CD4-positive, alpha-beta T cell treated with Interleukin-17A for 4 hours (primary cell): ENCODE results near the gene DSCAML1.

Experiments used
- DNase-seq: peaks from one replicate; pipeline ENCODE4 v3.0.0-alpha.2; 2020; ENCODE audit warnings: mixed read lengths

Gene DSCAML1

DNA sequence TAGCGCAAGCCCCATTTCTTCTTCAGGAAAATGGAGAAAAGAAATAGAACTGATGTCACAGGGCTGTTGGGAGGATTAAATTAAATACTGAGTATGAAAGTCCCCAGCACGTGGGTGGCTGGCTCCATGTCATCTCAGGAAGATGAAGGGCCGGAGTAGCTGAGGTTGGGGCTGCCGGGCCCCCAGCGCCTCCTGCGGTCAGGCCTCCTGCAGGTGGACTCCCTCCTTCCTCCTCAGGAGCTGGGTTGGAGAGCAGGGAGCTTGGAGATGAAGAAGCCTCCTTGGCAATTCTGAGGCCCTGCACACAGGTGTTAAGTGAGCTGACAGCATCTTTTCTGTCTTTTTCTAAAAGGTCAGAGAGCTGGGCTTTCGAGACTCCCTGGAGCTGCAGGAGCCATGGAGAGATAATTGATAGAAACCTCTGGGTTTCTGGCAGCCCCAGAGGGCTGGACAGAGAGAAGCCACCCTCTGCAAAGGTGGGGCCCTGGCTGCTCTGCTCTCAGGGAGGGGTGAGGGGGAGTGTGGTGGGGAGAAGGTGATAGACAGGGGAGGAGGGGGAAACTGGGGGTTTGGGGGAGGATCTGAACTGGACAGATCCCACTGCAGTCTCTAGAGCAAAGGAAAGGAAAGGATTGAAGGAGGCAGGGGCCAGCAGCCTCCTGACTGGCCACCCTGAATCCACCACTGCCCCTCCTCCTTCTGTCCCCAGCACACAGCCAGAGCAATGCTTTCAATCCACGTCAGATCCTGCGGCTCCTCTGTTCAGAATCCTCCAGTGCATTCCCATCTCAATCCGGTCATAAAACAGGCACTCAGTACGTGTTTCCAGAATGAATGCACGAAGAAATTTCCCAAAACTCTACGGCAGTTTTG, 258.5 kb downstream of the DSCAML1 start:
- DNase-seq, result no peak

DNA sequence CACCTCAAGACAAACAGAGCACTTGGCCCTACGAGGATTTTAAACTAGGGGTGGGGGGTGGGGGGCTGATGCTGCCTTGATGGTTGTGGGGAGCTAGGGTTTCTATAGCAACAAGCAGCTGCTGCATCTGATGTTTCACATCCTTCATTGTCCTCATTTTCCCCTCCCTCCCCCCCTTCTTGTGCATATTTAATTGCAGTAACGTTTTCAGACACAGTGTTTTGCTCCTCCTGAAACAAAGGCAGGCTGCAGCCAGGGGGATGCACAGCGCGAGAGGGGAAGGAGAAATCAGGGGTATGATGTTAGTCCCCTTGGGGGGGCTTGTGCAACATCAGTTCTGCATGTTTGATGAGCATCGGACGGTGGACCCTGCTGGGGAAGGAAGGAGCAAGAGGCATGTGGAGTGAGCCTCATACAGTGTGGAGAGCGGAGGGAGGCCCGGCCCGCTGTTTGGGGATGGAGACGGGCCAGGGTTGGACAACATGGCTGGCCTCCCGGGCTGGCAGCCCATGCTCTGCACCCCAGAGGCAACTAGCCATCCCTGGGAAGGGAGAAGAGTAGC, 261.1 kb downstream of the DSCAML1 start:
- DNase-seq, result no peak

DNA sequence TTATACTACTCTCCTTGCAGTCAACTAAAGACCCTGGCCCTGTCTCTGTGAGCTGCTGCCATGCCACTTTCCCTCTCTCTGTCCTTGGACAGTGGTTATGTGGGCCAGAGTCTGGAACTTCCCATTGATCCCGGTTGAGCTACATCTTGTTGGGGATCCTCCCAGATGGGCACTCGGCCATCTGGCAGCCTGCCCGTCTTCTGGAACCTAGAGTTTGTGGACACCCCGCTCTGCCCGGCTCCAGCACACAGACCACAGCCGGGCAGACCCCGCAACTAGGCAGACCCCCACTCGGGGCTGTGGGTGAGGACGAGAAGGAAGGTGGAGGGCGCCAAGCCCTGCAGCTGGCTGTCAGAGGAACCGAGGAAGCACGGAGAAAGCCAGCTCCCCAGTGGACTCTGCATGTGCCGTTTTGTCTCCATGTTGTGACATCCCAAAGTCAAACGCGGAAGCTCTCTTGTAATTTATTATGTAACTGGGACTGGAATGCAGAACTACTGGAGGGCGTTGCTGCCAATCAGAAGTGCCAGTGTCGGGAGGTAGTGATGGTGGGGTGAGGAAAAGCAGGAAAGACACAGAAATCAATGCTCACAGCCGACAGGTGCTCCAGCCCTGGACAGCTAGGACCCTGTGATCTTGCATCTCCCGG, 261.7 kb downstream of the DSCAML1 start:
- DNase-seq, result no peak

DNA sequence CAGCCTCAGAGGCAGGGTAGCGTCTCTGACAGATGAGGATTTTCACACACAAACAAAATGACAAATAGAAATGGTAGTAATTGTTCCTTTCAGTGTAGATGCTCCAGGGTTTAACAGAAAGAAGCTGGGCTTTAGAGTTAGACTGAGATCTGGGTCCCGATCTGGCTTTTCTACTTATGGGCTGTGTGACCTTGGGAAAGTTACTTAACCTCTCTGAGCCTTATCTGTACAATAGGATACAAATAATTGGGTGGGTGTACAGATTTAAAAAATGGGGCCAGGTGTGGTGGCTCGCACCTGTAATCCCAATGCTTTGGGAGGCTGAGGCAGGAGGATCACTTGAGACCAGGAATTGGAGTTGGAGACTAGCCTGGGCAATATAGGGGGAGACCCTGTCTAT, 264.4 kb downstream of the DSCAML1 start:
- DNase-seq, result no peak

DNA sequence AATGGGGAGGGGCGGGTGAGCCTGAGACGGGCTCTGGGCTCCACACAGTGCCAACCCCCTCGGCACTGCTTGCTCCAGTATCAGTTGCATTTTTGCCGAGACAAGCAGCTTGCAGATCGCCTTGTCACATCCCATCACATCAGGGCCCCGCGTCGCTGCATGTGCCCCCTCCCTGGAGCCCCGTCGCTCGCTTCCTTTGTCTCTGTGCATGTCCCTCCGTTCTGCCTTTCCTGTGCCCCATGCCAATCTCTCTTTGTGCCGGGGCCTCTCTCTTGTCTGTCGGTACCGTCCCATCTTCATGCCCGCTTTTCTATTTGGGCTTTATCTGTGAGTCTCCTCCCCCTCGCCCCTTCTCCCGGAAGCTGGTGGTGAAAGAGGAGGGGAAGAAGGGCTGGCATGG, 267.2 kb downstream of the DSCAML1 start:
- DNase-seq, result no peak

DNA sequence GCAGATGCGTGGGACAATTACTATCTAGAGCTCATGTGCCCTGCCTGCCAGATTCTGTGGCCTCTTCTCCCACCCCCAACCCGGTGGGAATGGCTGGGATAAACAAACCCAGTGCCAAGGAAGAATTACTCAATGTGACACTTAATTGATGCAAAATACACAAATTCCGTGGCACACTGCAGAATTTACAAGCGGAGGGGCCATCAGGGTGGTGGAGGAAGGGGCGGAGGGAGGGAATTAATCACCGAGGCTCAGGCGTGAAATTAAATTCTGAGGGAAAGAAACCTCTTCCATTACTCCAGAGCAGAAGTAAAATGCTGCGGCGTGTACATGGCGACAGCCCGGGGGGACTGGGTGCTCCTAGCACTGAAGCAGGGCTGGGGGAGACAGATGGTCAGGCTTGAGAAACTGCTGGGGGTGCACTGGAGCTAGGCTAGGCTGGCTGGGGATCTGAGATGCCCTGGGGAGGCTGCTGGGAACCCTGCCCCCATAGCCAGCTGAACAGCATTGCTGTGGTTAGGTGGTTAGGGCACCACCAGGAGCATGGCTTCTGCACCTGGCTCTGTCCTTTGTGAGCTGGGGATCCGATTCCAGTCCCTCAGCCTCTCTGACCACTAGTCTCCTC, 268.8 kb downstream of the DSCAML1 start:
- no peak for DNase-seq

DNA sequence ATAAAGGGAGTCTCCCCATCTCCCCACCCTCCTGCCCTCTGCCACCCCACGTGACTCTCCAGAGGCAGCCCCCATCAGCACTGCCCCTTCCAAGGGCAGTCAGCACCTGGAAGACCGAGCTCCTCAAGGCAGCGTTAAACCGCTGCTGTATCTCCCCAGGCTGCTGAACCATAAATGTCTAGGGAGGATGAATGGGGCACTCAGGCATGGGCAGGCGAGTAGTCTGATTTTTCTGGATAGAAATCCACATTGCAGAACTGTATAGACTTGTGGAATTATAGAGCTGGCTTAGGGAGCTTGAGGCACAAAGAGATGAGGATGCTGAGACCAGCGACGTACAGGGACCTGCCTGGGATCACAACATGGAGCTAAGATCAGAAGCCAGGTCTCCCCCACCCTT, 269.7 kb downstream of the DSCAML1 start:
- no peak for DNase-seq

DNA sequence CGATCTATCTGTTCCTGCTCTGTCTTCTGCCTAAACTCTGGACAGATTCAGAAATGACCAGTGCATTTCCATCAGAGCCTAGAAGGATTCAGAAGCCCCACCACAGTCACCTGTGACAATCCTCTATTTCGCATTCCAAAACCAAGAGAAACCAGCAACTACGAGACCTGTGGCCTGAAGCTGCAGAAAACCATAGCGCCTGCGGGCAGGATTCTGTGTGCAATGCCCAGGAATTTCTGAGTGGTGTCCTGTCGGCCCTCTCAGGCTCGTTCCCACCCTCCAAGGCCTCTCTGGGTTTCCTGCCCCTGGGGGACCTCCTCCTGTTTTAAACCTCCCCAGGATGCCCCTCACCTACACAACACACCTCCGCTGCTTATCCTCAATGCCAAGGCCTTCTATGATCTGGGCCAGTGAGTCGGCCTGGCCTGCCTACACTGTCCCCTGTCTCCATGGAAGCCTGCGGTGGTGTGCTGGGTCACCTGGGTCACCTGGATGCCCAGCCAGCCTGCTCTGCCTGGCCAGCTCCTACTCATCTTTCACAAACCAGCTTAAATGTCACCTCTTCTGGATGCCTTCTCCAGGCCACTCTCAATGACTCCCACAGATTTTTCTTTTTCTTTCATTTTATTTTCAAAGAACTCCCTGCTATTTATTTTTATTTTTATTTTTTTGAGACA, 271.0 kb downstream of the DSCAML1 start:
- DNase-seq, result no peak

DNA sequence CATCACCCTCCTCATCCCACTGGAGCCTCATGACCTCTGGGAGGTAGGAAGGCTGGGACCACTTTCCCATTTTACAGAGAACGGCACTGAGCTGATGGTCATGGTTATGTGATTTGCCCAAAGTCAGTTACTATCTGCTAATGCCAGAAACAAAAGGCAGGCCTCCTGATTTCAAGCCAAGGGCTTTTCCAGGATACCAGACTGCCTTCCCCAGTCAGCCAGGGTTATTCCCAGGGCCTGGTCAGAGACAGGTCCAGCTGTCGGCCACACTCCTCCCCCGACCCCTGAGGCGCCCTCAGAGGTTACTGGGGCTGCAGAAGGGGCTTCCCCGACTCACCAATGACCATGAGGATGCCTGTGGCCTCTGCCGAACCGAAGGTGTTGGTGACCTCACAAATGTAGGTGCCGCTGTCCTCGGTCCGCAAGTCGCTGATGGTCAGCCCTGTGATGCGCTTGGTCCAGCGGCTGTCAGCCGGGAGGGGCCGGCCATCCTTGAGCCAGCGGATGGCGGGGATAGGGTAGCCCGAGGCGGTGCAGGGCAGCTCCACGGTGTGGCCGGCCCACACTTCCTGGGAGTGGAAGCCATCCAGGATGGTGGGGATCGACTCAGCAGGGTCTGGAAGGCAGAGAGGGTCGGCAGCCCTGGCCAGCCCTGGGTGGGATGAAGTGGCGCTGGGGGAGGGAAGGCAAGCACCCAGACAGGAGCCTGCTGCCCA, 272.4 kb downstream of the DSCAML1 start:
- no peak for DNase-seq

DNA sequence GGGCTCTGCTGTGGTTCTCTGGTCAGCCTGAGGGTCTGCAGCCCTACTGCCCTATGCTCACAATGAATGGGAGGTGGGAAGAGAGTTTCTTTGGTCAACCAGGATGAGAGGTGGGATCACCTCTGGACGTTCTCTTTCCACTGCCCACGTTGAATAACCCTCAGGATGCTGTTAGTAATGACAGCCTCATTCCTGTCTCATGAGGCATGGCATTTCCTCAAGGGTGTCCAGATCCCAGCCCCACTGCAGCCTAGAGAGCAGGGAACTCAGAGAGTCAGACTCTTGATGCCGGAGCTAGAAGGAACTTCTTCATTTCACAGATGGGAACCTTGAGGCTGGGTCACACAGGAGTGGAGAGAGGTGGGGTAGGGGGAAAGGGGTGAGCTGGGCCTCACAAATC, 273.3 kb downstream of the DSCAML1 start:
- DNase-seq, result no peak

DNA sequence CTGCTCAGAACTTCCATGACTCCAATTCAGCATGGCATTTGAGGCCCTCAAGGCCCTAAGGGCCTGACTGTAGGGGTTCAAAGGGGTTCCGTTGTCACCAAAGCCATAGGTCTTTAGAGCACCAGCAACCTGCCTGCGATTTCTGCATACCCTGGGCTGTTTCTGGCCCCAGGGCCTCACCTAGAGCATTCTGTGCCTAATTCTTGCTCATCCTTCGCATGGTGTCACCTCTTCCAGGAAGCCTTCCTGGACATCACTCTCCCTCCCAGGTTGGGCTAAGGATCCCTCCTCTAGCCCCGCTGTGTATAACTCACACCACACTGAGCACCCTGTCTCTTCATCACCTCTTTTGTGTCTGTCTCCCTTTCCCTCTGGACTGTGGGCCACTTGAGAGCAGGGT, 275.0 kb downstream of the DSCAML1 start:
- no peak for DNase-seq

DNA sequence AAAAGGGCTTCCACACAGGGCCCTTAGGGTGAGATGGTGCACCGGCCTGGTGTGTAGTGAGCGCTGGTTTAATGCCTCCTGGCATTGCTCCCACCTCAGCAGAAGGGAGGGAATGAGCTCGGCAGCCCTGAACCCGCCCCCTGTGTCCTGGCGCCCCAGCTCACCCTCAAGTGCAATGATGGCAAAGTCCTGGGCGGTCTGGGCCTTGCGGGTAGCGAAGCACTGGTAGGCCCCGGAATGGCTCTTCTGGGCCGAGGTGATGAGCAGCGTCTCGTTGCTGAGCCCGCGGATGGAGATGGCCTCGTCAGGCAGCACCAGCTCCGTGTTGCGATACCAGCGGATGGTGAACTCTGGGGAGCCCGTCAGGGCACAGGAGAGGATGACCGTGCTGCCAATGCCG, 276.1 kb downstream of the DSCAML1 start:
- no peak for DNase-seq

DNA sequence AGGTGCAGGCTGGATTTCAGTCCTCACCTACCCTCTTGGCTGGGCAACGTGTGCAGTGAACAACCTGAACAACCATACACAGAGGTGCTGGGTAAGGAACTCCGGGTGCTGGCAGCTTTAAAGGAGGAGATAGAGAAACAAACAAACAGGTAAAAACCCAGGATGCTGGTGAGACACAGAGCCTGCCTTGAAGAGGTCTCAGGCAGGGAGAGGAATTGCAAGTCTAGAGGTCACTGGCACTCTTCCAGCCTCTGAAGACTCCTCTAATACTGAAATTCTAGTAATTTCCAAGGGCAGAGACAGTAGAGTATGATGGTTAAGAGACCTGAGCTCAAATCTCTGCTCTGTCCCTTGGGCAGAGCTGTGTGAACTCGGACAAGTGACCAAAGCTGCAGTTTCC, 276.8 kb downstream of the DSCAML1 start:
- DNase-seq, result no peak

DNA sequence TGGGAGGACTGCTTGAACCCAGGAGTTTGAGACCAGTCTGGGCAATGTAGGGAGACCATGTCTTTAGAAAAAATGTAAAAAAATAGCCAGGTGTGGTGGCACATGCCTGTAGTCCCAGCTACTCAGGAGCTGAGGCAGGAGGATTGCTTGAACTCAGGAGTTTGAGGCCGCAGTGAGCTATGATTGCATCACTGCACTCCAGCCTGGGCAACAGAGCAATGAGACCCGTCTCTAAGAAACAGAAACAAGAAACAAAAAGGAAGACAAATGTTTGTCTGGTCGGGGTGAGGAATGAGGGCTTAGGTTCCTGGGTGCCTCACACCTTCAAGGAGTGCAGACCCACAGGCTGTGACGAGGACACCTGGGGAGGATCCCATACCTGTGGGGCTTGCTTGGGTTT, 277.4 kb downstream of the DSCAML1 start:
- no peak for DNase-seq

DNA sequence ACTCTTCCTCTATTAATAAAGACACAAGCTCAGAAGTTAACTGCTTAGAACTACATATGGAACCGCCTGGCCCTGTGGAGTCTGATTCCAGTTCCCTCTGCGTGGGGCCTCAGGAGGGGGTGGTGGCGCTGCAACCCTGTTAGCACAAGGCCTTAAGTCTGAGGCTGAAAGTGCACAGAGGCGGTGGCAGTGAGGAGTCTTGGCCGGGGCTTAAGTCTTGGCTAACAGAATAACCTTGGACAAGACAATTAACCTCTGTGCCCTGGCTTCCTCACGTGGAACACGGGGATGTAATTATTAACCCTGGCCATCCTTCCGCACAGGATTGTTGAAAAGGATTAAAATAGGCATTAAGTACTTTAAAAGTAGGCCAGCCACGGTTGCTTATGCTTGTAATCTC, 277.8 kb downstream of the DSCAML1 start:
- no peak for DNase-seq

DNA sequence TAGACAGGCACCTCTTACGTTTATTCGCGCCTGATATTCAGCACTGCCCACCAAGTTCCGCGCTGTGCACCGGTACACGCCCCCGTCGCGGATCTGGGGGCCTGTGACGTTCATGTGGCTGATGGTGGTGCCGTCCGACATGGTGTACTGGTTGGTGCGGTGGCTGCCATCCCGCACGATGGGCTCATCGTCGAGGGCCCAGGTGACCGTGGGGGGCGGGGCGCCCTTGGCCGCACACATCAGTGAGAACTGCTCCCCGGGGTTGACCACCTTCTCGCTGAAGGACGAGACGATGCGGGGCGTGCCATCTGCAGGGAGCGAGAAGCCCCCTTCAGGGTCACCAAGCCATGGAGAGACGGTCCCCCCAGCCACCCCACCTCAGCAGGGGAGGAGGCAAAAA, 278.6 kb downstream of the DSCAML1 start:
- no peak for DNase-seq

DNA sequence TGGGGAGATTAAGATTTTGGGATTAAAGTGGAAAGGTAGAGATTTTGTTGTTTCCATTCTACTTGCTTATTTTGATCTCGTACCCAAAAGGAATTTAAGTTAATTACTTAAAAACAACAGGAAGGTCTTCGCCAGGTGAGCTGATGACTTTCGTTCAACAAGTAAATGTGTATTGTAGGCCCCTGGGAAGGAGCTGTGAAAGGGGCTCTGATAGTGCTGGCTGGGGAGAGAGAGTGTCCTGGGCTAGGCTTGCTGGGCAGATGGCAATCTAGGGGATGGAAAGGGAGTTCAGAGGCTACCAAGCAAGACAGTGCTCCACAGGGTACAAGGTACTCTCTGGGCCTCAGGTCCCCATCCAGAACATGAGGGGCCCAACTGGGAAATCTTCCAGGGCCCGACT, 279.9 kb downstream of the DSCAML1 start:
- no peak for DNase-seq

DNA sequence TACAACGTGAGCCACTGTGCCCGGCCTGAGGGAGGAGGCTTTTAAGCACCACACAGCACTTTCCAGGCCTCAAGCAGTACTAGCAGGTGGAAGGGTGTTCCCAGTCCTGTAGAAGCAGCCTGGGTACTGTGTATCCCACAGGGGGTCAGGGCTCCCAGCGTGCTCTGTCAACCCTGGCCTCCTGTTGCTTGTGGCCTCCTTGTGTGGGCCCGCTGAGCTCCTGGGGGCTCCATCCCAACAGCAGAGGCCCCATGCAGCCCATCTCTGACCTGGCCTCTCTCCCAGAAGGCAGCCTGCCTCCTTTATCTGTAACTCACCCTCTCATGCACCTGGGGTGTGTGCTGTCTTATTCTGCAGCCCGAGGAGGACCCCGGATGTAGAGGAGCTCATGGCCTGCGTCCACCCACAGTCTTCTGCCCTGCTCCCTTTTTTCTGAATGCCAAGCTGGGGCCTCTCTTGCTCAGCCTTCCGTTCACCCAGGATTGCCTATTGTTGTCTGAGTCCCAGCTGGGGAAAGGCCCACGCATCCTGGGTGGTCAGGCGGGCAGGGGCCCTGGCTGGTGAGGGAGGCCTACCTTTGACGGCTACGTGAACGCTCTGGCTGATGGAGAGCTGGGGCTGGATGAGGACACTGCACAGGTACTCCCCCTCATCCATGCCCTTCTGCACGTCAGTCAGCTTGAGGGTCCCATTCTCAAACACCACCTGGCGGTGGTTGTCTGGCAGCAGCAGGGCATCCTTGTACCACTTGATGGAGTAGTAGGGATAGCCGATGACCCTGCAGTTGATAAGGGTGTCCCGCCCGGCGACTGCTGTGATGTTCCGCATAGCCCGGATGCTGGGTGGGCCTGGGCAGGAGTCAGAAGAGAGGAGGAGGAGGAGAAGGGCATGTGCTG, 280.9 kb downstream of the DSCAML1 start:
- no peak for DNase-seq

DNA sequence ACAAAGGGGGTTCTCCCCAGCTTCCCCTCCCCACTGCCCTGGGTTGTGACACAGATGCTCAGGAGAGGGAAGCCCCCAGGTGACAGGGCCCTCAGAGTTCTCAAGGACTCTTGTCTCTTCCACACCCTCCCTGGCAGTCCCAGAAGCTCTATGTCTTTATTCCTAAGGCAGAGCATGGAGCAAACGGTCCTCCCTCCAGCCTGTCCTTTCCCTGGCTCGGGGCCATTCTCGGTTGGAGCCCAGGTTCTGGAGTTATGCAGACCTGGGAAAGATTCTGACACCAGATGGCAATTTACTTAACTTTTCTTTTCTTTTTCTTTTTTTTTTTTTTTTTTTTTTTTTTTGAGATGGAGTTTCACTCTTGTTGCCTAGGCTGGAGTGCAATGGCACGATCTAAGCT, 282.8 kb downstream of the DSCAML1 start:
- no peak for DNase-seq

DNA sequence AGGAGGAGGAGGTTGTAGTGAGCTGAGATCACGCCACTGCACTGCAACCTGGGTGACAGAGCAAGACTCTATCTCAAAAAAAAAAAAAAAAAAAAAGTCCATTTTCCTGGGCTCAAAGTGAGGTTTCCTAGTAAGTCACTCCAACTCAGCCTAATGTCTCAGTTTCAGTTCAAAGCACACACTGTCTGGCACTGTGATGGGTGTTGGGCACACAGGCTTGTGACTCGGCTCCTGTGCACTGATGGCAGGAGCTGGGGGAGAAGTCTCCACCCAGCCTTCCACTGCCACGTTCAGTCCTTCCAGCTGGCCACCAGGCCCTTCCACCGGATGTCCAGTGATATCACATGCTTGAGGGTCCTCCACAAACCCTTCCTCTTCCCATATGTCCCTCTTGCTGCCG, 283.4 kb downstream of the DSCAML1 start:
- DNase-seq, result no peak

DNA sequence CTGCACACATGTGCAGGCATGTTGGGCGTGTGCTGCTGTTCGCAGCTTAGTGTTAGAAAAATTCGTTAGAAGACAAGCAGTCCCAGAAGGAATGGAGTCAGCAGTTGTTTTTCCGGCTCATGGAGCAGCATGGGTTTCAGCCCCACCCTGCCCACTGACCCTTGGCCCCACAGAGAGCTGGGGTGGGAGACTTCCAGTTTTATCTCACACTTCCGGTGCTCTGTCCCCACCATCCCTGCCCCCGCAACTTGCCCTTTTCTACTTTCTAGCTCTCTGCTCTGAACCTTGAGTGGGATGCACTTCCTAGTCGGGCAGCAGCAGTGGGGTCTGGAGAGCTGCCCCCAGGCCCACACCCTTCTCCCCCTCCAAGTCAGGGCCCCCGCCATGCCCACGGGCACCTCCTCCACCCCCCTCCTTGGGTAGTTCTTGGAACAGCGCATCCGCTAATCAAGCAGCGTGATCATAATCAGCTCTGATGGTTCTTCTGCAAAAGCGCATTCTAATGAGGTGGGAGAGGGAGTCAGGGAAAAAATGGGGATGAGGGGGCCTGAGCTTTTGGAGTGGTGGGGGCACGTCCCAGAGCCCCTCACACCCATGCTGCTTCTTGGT, 285.0 kb downstream of the DSCAML1 start:
- no peak for DNase-seq
